OCI-LY1 (cell line): Measurements from ENCODE around the gene BUD23.
"Not testable (repeated sequence)": the region's sequence is repeated elsewhere in the genome, so short reads cannot be mapped to it uniquely, and the experiment has no call there.

Experiments used
- H2AFZ ChIP-seq: fragments of 200-600 bp; sonication (generic), shearing (Covaris generic); 2 replicates; pipeline ENCODE4 v1.6.0; 2014; ENCODE audit warnings: antibody characterized with exemption, mild to moderate bottlenecking, low read length
- H3F3A ChIP-seq: fragments of 200-600 bp; sonication (generic), shearing (Covaris generic); 2 replicates; pipeline ENCODE4 v1.6.0; 2014; ENCODE audit warnings: mild to moderate bottlenecking, antibody characterized with exemption, low read length, moderate library complexity; ENCODE audit not compliant: insufficient read depth
- H3K27ac ChIP-seq: fragments of 200-600 bp; sonication (generic); 2 replicates; pipeline ENCODE4 v1.5.1; 2014; ENCODE audit warnings: low read length, mixed run types, mild to moderate bottlenecking, low read depth; ENCODE audit not compliant: poor library complexity, severe bottlenecking
- H3K27me3 ChIP-seq: fragments of 200-600 bp; sonication (generic); 2 replicates; pipeline ENCODE4 v1.6.0; 2014; ENCODE audit warnings: antibody characterized with exemption, mild to moderate bottlenecking, low read length, moderate library complexity; ENCODE audit not compliant: insufficient read depth
- H3K36me3 ChIP-seq: fragments of 200-600 bp; sonication (generic); 2 replicates; pipeline ENCODE4 v1.6.1; 2014; ENCODE audit warnings: mild to moderate bottlenecking, antibody characterized with exemption, low read length, moderate library complexity, mixed read lengths; ENCODE audit not compliant: insufficient read depth
- H3K4me1 ChIP-seq: fragments of 200-600 bp; sonication (generic); 2 replicates; pipeline ENCODE4 v1.5.1; 2014; ENCODE audit warnings: mild to moderate bottlenecking, low read length, moderate library complexity; ENCODE audit not compliant: insufficient read depth, severe bottlenecking
- H3K4me2 ChIP-seq: fragments of 200-600 bp; sonication (generic), shearing (Covaris generic); 2 replicates; pipeline ENCODE4 v1.6.1; 2014; ENCODE audit warnings: low read length
- H3K4me3 ChIP-seq: fragments of 200-600 bp; sonication (generic); 2 replicates; pipeline ENCODE4 v1.5.1; 2014; ENCODE audit warnings: low read length, low read depth, mild to moderate bottlenecking, mixed read lengths; ENCODE audit not compliant: poor library complexity, severe bottlenecking
- H3K79me2 ChIP-seq: fragments of 200-600 bp; shearing (Covaris generic); 2 replicates; pipeline ENCODE4 v1.6.1; 2016; ENCODE audit warnings: mixed run types, low read length, mixed read lengths; ENCODE audit not compliant: insufficient read depth
- H3K9ac ChIP-seq: fragments of 200-600 bp; sonication (generic), shearing (Covaris generic); 2 replicates; pipeline ENCODE4 v1.6.1; 2014; ENCODE audit warnings: mild to moderate bottlenecking, low read length, mixed read lengths
- H3K9me2 ChIP-seq: fragments of 200-600 bp; sonication (generic), shearing (Covaris generic); 2 replicates; pipeline ENCODE4 v1.6.1; 2014; ENCODE audit warnings: low read depth, mild to moderate bottlenecking, low read length, mixed read lengths
- H3K9me3 ChIP-seq: fragments of 200-600 bp; shearing (Covaris generic); 2 replicates; pipeline ENCODE4 v1.6.1; 2014; ENCODE audit warnings: low read length, mixed read lengths
- H4K20me1 ChIP-seq: fragments of 200-600 bp; sonication (generic), shearing (Covaris generic); 2 replicates; pipeline ENCODE4 v1.6.0; 2016; ENCODE audit warnings: mild to moderate bottlenecking, low read length; ENCODE audit not compliant: insufficient read depth
- EZH2 ChIP-seq: fragments of 200-600 bp; sonication (generic), shearing (Covaris generic); IDR thresholded peaks from 2 replicates; pipeline ENCODE4 v1.8.0; 2017; ENCODE audit warnings: borderline replicate concordance, mixed run types, mild to moderate bottlenecking, antibody characterized with exemption, low read length, moderate library complexity, mixed read lengths
- TF ChIP-seq, protein P1 (sequence below): fragments of 200-600 bp; sonication (generic), shearing (Covaris generic); IDR thresholded peaks from 2 replicates; pipeline ENCODE4 v1.5.1; 2017; ENCODE audit warnings: mild to moderate bottlenecking, antibody characterized with exemption, low read length, moderate library complexity, mixed read lengths

Gene BUD23

DNA sequence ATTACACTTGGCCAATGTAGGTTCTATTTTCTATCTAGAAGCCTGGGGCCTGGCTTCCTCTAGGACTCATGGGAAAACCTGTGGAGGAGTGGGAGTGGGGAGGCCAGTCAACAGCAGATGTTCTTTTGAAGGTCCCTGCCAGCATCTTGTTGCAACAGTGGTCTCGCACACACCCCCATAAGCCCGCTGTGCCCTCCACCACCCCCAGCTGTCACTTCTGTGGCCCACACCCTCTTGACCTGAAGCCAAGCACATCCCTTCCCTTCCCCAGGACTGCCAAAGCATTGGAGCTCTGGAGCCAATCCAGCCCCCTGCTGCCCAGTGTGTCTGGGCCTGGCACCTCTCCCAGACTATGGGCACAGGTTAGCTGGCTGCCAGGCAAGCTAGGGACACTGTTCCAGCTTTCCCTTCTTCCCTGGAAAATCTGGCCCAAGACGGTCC, 38.0 kb downstream of the BUD23 start:
- no peaks in the 10 kb centered on the region for H4K20me1 ChIP-seq
- TF ChIP-seq EZH2: no peak
- TF ChIP-seq, protein P1, sequence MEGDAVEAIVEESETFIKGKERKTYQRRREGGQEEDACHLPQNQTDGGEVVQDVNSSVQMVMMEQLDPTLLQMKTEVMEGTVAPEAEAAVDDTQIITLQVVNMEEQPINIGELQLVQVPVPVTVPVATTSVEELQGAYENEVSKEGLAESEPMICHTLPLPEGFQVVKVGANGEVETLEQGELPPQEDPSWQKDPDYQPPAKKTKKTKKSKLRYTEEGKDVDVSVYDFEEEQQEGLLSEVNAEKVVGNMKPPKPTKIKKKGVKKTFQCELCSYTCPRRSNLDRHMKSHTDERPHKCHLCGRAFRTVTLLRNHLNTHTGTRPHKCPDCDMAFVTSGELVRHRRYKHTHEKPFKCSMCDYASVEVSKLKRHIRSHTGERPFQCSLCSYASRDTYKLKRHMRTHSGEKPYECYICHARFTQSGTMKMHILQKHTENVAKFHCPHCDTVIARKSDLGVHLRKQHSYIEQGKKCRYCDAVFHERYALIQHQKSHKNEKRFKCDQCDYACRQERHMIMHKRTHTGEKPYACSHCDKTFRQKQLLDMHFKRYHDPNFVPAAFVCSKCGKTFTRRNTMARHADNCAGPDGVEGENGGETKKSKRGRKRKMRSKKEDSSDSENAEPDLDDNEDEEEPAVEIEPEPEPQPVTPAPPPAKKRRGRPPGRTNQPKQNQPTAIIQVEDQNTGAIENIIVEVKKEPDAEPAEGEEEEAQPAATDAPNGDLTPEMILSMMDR: no peak
- H3K4me3 ChIP-seq: no peak overlapping the region
- H3K27ac ChIP-seq: no peak overlapping the region
- no peaks in the 10 kb centered on the region for H3K36me3 ChIP-seq
- no peaks in the 10 kb centered on the region for H3K9me3 ChIP-seq
- no peak overlapping the region for H3K4me2 ChIP-seq
- H2AFZ ChIP-seq: no peak overlapping the region
- H3K9ac ChIP-seq: no peak overlapping the region
- no peaks in the 10 kb centered on the region for H3F3A ChIP-seq
- H3K79me2 ChIP-seq: no peaks in the 10 kb centered on the region
- H3K4me1 ChIP-seq: peaks cover 19% of the 10 kb centered on the region
- H3K9me2 ChIP-seq: no peaks in the 10 kb centered on the region
- H3K27me3 ChIP-seq: 0 out of 2 replicates have a peak, but pooled peaks cover 5% of the 10 kb centered on the region

DNA sequence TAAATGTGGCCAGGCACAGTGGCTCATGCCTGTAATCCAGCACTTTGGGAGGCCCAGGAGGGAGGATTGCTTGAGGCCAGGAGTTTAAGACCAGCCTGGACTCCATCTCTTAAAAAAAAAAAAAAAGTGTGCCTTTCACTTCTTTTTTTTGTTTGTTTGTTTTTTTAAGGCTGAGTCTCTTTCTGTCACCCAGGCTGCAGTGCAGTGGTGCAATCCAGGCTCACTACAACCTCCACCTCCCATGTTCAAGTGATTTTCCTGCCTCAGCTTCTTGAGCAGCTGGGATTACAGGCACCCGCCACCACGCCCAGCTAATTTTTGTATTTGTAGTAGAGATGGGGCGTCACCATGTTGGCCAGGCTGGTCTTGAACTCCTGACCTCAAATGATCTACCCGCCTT, 38.8 kb downstream of the BUD23 start:
- not testable (repeated sequence) for H3K9me2 ChIP-seq, H3K79me2 ChIP-seq, H3F3A ChIP-seq, H3K27ac ChIP-seq, H3K4me3 ChIP-seq, H3K27me3 ChIP-seq, H3K36me3 ChIP-seq, H3K9me3 ChIP-seq, H3K4me2 ChIP-seq, H4K20me1 ChIP-seq, H3K9ac ChIP-seq, H2AFZ ChIP-seq
- peaks cover 19% of the 10 kb centered on the region for H3K4me1 ChIP-seq

DNA sequence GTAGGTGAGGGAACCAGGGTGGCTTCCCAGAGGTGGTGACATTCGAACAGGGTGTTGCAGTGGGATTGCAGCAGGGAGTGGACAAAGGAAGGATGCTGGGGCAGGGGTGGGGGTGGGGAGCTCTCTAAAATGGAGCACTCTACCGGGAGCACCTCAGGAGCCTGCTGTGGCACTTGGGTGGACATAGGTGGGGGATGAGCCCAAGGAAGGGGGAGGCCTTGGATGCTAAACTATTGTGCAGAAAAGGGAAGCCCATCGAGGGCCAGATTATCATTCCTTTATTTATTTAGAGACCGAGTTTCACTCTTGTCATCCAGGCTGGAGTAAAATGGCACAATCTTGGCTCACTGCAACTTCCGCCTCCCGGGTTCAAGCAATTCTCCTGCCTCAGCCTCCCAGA, 39.4 kb downstream of the BUD23 start:
- Histone ChIP-seq H3K4me3 (no peak overlapping the region), H3K27ac (no peak overlapping the region), H4K20me1 (no peaks in the 10 kb centered on the region), H3K9me3 (no peaks in the 10 kb centered on the region), H3K27me3 (0 out of 2 replicates have a peak, but pooled peaks cover 5% of the 10 kb centered on the region), H3K9me2 (no peaks in the 10 kb centered on the region), H3K4me1 (peaks cover 18% of the 10 kb centered on the region), H3K36me3 (no peaks in the 10 kb centered on the region), H2AFZ (no peak overlapping the region), H3K9ac (no peak overlapping the region), H3K79me2 (no peaks in the 10 kb centered on the region), H3F3A (no peaks in the 10 kb centered on the region), H3K4me2 (no peak overlapping the region)
- TF ChIP-seq, protein P1: no peak
- no peak for TF ChIP-seq EZH2

DNA sequence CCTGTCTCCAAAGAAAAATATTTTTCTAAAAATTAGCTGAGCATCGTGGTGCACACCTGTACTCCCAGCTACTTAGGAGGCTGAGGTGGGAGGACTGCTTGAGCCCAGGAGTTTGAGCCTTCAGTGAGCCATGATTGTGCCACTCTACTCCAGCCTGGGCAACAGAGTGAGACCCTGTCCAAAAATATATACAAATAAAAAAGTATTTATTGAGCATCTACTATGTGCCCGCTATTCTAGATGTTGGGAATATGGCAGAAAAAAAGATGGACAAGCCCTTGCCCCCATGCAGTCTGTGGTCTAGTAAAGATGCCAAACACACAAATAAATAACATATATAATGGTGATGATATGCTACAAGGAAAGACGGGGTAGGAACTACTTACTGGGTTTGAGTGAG, 40.4 kb downstream of the BUD23 start:
- TF ChIP-seq EZH2: no peak
- TF ChIP-seq, protein P1: no peak
- Histone ChIP-seq H3K79me2 (no peaks in the 10 kb centered on the region), H3K27me3 (0 out of 2 replicates have a peak, but pooled peaks cover 5% of the 10 kb centered on the region), H4K20me1 (no peaks in the 10 kb centered on the region), H3K4me3 (no peak overlapping the region), H3K36me3 (no peaks in the 10 kb centered on the region), H3K9me3 (no peaks in the 10 kb centered on the region), H3K4me1 (peaks cover 8% of the 10 kb centered on the region), H3K27ac (no peak overlapping the region), H3K9ac (no peak overlapping the region), H2AFZ (no peak overlapping the region), H3F3A (no peaks in the 10 kb centered on the region), H3K4me2 (no peak overlapping the region), H3K9me2 (no peaks in the 10 kb centered on the region)
